GM12873 (cell line): ENCODE measurements around the gene FHIT.

ENCODE experiments used
- TF ChIP-seq, protein P1 (sequence below): IDR thresholded peaks from 2 replicates; pipeline ENCODE4 v1.5.1; 2012; ENCODE audit warnings: low read depth, mild to moderate bottlenecking, moderate library complexity, low read length, control low read depth; ENCODE audit not compliant: insufficient read depth; ENCODE audit errors: missing control alignments

Gene FHIT

DNA sequence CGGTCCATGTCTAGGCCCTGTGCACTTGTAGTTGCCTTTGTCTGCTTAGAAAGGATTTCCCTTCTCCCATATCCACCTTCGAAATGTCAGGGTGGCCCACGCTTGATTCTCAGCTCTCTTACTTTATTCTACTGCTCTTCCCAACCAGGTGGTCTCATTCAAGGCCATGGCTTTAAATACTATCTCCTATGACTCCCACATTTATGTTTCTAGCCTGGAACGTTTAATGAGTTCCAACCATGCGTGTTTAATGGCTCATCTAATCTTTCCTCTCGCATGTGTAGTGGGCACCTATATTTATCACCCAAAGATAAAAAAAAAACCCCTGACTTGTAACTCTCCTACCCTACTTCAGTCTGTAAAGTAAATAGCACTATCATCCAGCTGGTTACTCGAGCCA lies 1474.2 kb downstream of the FHIT start:
- TF ChIP-seq, protein P1, sequence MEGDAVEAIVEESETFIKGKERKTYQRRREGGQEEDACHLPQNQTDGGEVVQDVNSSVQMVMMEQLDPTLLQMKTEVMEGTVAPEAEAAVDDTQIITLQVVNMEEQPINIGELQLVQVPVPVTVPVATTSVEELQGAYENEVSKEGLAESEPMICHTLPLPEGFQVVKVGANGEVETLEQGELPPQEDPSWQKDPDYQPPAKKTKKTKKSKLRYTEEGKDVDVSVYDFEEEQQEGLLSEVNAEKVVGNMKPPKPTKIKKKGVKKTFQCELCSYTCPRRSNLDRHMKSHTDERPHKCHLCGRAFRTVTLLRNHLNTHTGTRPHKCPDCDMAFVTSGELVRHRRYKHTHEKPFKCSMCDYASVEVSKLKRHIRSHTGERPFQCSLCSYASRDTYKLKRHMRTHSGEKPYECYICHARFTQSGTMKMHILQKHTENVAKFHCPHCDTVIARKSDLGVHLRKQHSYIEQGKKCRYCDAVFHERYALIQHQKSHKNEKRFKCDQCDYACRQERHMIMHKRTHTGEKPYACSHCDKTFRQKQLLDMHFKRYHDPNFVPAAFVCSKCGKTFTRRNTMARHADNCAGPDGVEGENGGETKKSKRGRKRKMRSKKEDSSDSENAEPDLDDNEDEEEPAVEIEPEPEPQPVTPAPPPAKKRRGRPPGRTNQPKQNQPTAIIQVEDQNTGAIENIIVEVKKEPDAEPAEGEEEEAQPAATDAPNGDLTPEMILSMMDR, result no peak

DNA sequence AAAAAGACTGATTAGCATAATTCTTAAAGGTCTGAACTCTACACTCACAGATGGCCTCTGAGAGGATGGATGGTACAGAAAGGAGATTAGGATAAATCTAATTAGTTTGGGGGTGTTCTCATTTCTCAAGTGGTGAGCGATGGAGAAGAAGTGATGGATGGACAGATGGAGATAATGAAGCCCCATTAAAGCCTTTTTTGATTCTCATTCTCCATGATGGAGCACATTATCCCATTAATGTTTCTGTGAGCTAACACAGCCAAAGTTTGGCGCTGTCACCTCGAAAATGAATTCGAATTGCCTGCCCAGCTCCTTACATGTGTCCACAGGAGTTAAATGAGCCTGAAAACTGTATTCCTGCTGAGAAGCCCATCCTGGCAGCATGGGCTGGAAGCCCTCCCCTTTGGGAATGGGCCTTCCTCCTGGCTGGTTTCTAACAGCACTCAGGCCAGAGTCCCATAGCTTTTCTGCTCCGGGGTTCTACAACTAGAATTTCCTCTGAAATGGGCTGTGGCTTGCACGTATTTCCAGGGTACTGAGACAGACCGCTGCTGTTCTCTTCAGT lies 1475.4 kb downstream of the FHIT start:
- TF ChIP-seq, protein P1, result no peak

DNA sequence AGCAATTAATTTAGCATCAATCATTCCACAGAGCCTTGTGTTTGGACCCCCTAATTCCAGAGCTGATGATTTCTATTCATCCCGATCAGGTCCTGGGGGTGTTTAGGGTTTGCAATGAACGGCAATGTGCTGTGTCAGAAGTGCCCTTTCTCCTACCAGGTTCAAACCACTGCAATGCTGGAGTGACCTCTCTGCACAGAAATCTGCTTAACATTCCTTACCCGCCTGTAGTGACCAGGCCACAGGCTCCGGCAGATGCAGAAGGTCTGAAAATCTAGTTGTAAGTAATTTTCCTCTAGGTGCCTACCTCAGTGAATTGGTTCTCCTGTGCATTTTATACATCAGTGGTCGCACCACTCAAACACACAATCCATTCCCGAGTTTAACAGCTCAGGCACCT lies 1476.1 kb downstream of the FHIT start:
- TF ChIP-seq, protein P1, result no peak

DNA sequence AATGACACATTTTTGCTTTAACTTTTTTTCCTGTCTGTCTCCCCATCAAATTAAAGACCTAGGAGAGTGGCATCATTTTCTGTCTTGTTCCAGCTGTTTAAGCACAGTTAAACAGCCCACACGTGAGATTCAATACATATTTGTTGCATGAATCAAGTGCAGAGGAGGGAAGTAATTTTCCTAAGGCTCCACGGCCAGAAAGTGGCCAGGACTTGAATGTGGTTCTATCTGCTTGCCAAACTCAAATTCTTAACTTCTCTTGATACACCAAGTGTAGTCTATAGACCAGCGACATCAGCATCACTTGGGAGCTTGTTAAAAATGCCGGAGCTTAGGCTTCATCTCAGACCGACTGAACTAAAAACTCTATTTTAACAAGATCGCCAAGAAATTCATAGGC lies 1476.6 kb downstream of the FHIT start:
- TF ChIP-seq, protein P1, result no peak

DNA sequence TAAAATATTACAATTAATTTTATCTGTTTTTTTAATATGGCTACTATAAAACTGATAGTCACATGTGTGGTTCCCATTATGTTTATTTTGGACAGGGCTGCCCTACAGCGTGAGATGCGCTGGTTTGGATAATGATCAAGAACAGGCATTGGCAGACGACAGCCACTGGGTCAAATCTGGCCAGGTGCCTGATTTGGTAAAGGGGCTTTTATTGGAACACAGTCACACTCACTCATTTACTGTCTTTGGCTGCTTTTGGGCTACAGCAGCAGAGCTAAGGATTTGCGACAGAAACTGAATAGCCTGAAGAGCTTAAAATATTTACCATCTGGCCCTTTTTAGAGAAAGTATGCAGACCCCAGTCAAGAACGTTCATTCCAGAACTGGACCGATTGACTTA lies 1477.3 kb downstream of the FHIT start:
- TF ChIP-seq, protein P1, result no peak

DNA sequence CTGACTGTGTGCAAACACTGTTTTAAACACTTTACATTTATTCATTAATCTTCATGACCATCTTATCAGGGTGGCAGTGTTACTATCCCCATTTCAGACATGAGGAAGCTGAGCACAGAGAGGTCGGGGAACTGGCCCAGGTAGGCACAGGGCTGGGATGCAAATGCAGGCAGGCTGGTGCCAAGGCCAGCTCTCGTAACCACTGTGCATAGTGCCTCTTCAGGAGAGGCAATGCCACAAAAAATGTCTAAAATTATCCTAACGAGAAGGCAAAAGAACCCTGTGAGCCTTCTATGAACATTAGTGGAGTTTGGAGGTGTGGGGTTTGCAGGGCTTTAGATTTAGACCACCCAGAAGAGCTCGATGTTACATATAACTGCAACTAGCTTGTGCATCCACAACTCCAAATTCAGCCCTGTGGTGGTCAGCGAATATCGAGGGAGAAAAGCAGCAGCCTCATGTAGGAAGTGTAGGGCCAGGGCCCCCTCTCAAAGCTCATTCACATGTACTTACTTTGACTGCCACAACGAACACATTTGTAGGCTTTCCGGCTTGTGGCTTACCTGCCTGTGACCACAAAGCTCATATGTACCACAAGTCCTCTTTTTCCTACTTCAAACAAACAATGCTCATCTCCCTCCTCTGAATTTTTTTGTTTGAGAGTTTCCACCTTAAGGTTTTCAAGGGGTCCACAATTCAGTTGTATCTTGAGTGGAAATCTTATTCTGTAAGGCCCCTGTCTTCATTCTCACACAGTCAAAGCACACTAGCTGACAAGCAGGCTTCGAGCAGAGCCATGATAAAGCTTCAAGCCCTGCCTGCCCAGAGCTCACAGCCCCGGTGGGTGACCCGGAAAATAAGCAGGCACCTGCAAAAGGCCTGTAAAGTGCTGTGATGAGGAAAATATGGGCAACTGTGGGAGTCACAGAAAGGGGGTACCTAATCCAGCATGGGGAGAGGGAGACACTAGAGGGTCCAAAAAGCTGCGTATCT lies 1478.5 kb downstream of the FHIT start:
- TF ChIP-seq, protein P1, result no peak

DNA sequence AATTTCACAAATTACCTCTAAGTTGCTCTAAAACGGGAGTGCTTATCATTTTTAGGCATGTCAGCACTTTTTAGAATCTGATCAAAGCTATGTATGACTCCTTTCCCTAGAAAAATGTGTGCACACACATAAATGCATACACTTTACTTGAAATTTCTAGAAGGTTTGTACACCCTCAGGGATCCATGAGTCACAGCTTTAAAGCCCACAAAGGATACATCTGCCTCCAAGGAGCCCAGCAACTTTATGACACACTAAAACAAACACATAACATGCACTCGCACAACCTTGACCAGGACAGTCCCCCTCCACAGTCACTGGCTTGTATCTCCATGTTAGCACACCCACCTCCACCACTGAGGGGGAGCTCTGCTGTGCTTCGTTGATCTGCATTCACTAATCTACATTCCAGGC lies 1479.5 kb downstream of the FHIT start:
- TF ChIP-seq, protein P1, result no peak
